Tibial nerve (tissue), 4 donors: ENCODE measurements around the gene NPHS2. TPM values are rescaled to one million over a fixed set of nuclear protein-coding genes. Genes with fewer than 3 reads are reported as not detected.
"Not testable (repeated sequence)": the region's sequence is repeated elsewhere in the genome, so short reads cannot be mapped to it uniquely, and the experiment has no call there.

ENCODE experiments used
- DNase-seq, 2 donors: peaks; one replicate each; pipeline ENCODE4 v3.0.0-alpha.2; 2019; ENCODE audit warnings: low spot score in 2 of 2
- H3K27ac ChIP-seq, 4 donors: fragments of 200-600 bp; sonication (generic) in 3 of 4; one replicate each; pipeline ENCODE4 v1.5.1; 2017 to 2019; ENCODE audit warnings: mild to moderate bottlenecking in 1 of 4
- H3K27me3 ChIP-seq, 2 donors: fragments of 200-600 bp; sonication (generic) in 1 of 2; one replicate each; pipeline versions ENCODE4 v1.5.1 to v1.6.0; 2017 to 2019
- H3K36me3 ChIP-seq, 3 donors: fragments of 200-600 bp; sonication (generic); one replicate each; pipeline ENCODE4 v1.5.1; 2018 to 2019
- H3K4me1 ChIP-seq, 4 donors: fragments of 200-600 bp; sonication (generic) in 3 of 4; one replicate each; pipeline ENCODE4 v1.5.1; 2017 to 2019
- H3K4me3 ChIP-seq, 4 donors: fragments of 200-600 bp; sonication (generic) in 3 of 4; one replicate each; pipeline ENCODE4 v1.5.1; 2017 to 2019; ENCODE audit warnings: mild to moderate bottlenecking in 1 of 4, moderate library complexity in 1 of 4
- H3K9me3 ChIP-seq, 4 donors: fragments of 200-600 bp; sonication (generic) in 3 of 4; one replicate each; pipeline ENCODE4 v1.5.1; 2017 to 2019
- EP300 ChIP-seq, 2 donors: sonication (generic); formaldehyde crosslinking; IDR thresholded peaks; one replicate each; pipeline ENCODE4 v1.6.1; 2017; ENCODE audit warnings: antibody characterized with exemption in 2 of 2, mild to moderate bottlenecking in 1 of 2
- POLR2A ChIP-seq, 2 donors: fragments of 450-650 bp; IDR thresholded peaks; one replicate each; pipeline ENCODE4 v1.6.1; 2017; ENCODE audit warnings: antibody characterized with exemption in 2 of 2, mild to moderate bottlenecking in 2 of 2, moderate library complexity in 2 of 2
- WGBS, 2 donors: methylation state at CpG; one replicate each; pipeline ENCODE4 v1.1.5; 2018; 5-methylcytosine and 5-hydroxymethylcytosine counted together
- total RNA-seq, 4 donors: library from RNA; depleted of rRNA; stranded (reverse); fragments of >200 nt; gene quantifications; one replicate each; pipeline ENCODE4 v1.1.0, GENCODE V29; 2016
- TF ChIP-seq, protein P1 (sequence below), 5 experiments: fragments of 200-600 bp in 3 of 5; fragments of 450-650 bp in 2 of 5; sonication (generic) in 3 of 5; IDR thresholded peaks; one replicate each; pipeline ENCODE4 v1.5.1; 2016 to 2019; ENCODE audit warnings: antibody characterized with exemption in 5 of 5, mild to moderate bottlenecking in 3 of 5, moderate library complexity in 2 of 5

The NPHS2 gene
- total RNA-seq, 4 donors from 2014 or later = not detected

- no peaks in the 10 kb centered on the region for H3K27me3 ChIP-seq
- TF ChIP-seq EP300 (IDR thresholded peaks at IDR 0.05) (no peak), POLR2A (IDR thresholded peaks at IDR 0.05) (no peak)
- TF ChIP-seq, protein P1, sequence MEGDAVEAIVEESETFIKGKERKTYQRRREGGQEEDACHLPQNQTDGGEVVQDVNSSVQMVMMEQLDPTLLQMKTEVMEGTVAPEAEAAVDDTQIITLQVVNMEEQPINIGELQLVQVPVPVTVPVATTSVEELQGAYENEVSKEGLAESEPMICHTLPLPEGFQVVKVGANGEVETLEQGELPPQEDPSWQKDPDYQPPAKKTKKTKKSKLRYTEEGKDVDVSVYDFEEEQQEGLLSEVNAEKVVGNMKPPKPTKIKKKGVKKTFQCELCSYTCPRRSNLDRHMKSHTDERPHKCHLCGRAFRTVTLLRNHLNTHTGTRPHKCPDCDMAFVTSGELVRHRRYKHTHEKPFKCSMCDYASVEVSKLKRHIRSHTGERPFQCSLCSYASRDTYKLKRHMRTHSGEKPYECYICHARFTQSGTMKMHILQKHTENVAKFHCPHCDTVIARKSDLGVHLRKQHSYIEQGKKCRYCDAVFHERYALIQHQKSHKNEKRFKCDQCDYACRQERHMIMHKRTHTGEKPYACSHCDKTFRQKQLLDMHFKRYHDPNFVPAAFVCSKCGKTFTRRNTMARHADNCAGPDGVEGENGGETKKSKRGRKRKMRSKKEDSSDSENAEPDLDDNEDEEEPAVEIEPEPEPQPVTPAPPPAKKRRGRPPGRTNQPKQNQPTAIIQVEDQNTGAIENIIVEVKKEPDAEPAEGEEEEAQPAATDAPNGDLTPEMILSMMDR (IDR thresholded peaks at IDR 0.05) = no peak
- H3K36me3 ChIP-seq = no peaks in the 10 kb centered on the region
- H3K9me3 ChIP-seq = no peaks in the 10 kb centered on the region
- no peaks in the 10 kb centered on the region for H3K4me1 ChIP-seq
- no peak overlapping the region for H3K27ac ChIP-seq
- whole genome bisulfite sequencing, 2 donors = 53 to 60% methylated on average over 2 of the region's 2 CpGs
- no peak for DNase-seq
- no peak overlapping the region for H3K4me3 ChIP-seq
These were observed 28.7 kb downstream of the NPHS2 start for GRCh38 chr1:179547021-179547535.

- Histone ChIP-seq H3K27ac (no peak overlapping the region), H3K4me3 (no peak overlapping the region), H3K9me3 (peaks cover 0 to 3% (median 0%) of the 10 kb centered on the region in 4 donors), H3K27me3 (no peaks in the 10 kb centered on the region), H3K36me3 (no peaks in the 10 kb centered on the region), H3K4me1 (no peaks in the 10 kb centered on the region)
- no peak for DNase-seq
- 62% methylated on average over 3 of the region's 3 CpGs for WGBS, 2 donors
- TF ChIP-seq, protein P1 (IDR thresholded peaks at IDR 0.05) = no peak
- TF ChIP-seq EP300 (IDR thresholded peaks at IDR 0.05) (no peak), POLR2A (IDR thresholded peaks at IDR 0.05) (no peak)
These were observed 30.4 kb downstream of the NPHS2 start for GRCh38 chr1:179545321-179545720.

DNA sequence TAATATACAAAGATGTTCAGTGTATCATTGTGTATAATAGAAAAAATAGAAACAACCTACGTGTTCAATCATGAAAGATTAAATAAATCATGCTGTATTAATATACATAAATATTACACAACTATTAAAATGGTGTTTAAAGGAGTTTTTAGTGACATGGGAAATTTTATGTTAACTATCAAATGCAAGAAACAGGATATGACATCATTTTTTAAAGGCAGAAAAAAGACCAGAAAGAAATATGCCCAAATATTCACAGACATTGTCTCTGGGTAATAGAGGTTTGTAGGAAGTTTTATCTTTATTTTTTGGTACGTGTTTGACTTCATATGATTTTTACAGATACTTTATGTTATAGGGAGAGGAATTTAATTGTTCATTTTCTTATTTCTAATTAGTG lies 34.0 kb downstream of the NPHS2 start:
- H3K4me1 ChIP-seq = no peaks in the 10 kb centered on the region
- 73 to 76% methylated on average over 2 of the region's 2 CpGs for WGBS, 2 donors
- no peak for TF ChIP-seq EP300 (IDR thresholded peaks at IDR 0.05)
- TF ChIP-seq, protein P1 (IDR thresholded peaks at IDR 0.05) = no peak
- TF ChIP-seq POLR2A (IDR thresholded peaks at IDR 0.05) = no peak

DNA sequence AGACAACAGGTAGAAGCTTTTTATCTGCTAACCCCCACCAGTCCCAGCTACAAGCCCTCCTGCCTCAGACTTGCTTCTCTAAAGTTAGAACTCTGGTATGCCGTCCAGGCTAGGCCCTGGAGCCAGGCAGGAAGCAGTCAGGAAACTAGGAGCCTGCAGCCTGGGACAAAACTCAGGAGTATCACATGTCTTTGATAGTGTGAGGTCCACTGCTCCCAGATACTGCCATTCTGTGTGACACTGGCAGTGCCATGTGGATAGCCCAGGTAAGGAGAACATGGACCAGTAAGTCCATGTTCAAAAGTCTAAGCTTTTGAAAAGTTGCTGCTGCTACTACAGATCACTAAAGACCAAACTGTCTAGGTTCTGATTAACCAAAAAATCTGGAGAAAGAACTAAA lies 45.4 kb downstream of the NPHS2 start:
- WGBS, 2 donors = 80 to 89% methylated on average over 1 of the region's 1 CpG
- TF ChIP-seq, protein P1 (IDR thresholded peaks at IDR 0.05) = no peak
- TF ChIP-seq POLR2A (IDR thresholded peaks at IDR 0.05) = no peak
- no peak for TF ChIP-seq EP300 (IDR thresholded peaks at IDR 0.05)
- no peak for DNase-seq
- no peaks in the 10 kb centered on the region for H3K27me3 ChIP-seq
- H3K27ac ChIP-seq = no peak overlapping the region
- no peaks in the 10 kb centered on the region for H3K9me3 ChIP-seq
- no peak overlapping the region for H3K4me3 ChIP-seq
- H3K4me1 ChIP-seq = no peaks in the 10 kb centered on the region
- H3K36me3 ChIP-seq = no peaks in the 10 kb centered on the region

More for the DNA sequence above, 34.0 kb downstream of the NPHS2 start:
- DNase-seq = no peak
- Histone ChIP-seq H3K27ac (no peak overlapping the region), H3K36me3 (no peaks in the 10 kb centered on the region), H3K9me3 (peaks cover 0 to 10% (median 0%) of the 10 kb centered on the region in 4 donors), H3K4me3 (no peak overlapping the region), H3K27me3 (no peaks in the 10 kb centered on the region)

DNA sequence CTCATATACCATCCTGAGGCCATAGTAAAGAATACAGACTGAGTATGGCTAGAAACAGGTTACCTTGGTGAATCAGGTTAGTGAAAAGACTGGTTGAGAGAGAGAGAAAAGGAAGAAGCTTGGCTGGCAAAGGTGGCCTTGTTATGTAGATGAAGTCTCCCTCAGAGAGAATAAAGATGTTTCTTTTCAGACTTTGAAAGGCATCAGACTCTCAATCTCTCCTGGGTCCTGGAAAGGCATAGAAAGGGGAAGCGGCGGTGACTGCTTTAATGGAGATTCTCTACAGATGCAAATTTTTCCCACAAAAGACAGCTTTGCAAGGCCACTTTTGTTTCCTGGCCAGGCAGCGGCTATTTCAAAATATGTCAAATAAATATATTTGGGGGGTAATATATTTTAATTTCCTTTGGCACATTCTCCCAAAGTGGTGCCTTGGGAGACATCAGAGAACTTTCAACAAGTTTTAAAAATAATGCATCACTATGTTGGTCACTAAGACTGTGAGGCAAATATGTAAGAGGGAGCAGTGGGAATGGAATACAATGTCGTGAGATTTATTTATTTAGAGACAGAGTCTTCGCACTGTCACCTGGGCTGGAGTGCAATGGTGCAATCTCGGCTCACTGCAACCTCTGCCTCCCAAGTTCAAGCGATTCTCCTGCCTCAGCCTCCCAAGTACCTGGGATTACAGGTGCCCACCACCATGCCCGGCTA lies 46.1 kb downstream of the NPHS2 start:
- Histone ChIP-seq H3K9me3 (no peaks in the 10 kb centered on the region), H3K27ac (no peak overlapping the region), H3K4me3 (no peak overlapping the region), H3K4me1 (no peaks in the 10 kb centered on the region), H3K27me3 (no peaks in the 10 kb centered on the region), H3K36me3 (no peaks in the 10 kb centered on the region)
- DNase-seq = no peak
- WGBS, 2 donors = 65 to 71% methylated on average over 8 of the region's 8 CpGs
- no peak for TF ChIP-seq POLR2A (IDR thresholded peaks at IDR 0.05)
- TF ChIP-seq EP300 (IDR thresholded peaks at IDR 0.05) = no peak
- TF ChIP-seq, protein P1 (IDR thresholded peaks at IDR 0.05) = no peak

DNA sequence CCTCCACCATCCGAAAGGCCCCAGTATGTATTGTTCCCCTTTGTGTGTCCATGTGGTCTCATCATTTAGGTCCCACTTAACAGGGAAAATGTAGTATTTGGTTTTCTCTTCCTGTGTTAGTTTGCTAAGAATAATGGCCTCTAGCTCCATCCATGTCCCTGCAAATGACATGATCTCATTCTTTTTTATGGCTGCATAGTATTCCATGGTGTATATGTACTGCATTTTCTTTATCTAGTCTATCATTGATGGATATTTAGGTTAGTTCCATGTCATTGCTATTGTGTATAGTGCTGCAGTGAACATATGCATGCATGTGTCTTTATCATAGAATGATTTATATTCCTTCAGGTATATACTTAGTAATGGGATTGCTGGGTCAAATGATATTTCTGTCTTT lies 57.2 kb downstream of the NPHS2 start:
- DNase-seq, H3K4me1 ChIP-seq, H3K4me3 ChIP-seq, H3K36me3 ChIP-seq, H3K27me3 ChIP-seq, H3K27ac ChIP-seq: not testable (repeated sequence)
- H3K9me3 ChIP-seq = peaks cover 0 to 14% (median 0%) of the 10 kb centered on the region in 4 donors
- 88 to 100% methylated on average over 1 of the region's 1 CpG for WGBS, 2 donors
